Neural progenitor cell (in vitro differentiated cells): ENCODE measurements around the gene VAV3. TPM values are rescaled to one million over a fixed set of nuclear protein-coding genes. Genes with fewer than 3 reads are reported as not detected.

ENCODE experiments used
- DNase-seq: peaks from one replicate; pipeline ENCODE4 v3.0.0-alpha.2; 2016; ENCODE audit warnings: low spot score
- H2AFZ ChIP-seq: fragments of 200-600 bp; sonication (generic); replicated peaks from 2 replicates; pipeline ENCODE4 v1.6.1; 2016; ENCODE audit warnings: antibody characterized with exemption
- H3F3A ChIP-seq: fragments of 200-600 bp; sonication (generic); 2 replicates; pipeline ENCODE4 v1.6.1; 2016; ENCODE audit warnings: antibody characterized with exemption, low read depth
- H3K27ac ChIP-seq: fragments of 200-600 bp; sonication (generic); 2 replicates; pipeline ENCODE4 v1.5.1; 2016; ENCODE audit warnings: mild to moderate bottlenecking
- H3K27me3 ChIP-seq: fragments of 200-600 bp; sonication (generic); 2 replicates; pipeline ENCODE4 v1.6.1; 2016; ENCODE audit warnings: mild to moderate bottlenecking, moderate library complexity
- H3K36me3 ChIP-seq: fragments of 200-600 bp; sonication (generic); 2 replicates; pipeline ENCODE4 v1.5.1; 2016
- H3K4me1 ChIP-seq: fragments of 200-600 bp; sonication (generic); 2 replicates; pipeline ENCODE4 v1.6.1; 2016; ENCODE audit warnings: mixed run types
- H3K4me2 ChIP-seq: fragments of 200-600 bp; sonication (generic); 2 replicates; pipeline ENCODE4 v1.6.1; 2016
- H3K4me3 ChIP-seq: fragments of 200-600 bp; sonication (generic); 2 replicates; pipeline ENCODE4 v1.5.1; 2016
- H3K79me2 ChIP-seq: fragments of 200-600 bp; sonication (generic); 2 replicates; pipeline ENCODE4 v1.6.1; 2016; ENCODE audit warnings: low read depth
- H3K9ac ChIP-seq: fragments of 200-600 bp; sonication (generic); 2 replicates; pipeline ENCODE4 v1.6.1; 2016
- H3K9me3 ChIP-seq: fragments of 200-600 bp; sonication (generic); 2 replicates; pipeline ENCODE4 v1.5.1; 2016; ENCODE audit warnings: low read depth
- H4K20me1 ChIP-seq: fragments of 200-600 bp; sonication (generic); 2 replicates; pipeline ENCODE4 v1.6.1; 2016; ENCODE audit warnings: low read depth
- H3K27ac Mint-ChIP-seq: 3 replicates; pipeline ENCODE4 v1.8.0; 2021; ENCODE audit warnings: mixed read lengths
- H3K27me3 Mint-ChIP-seq: 2 replicates; pipeline ENCODE4 v1.8.0; 2022; ENCODE audit warnings: low read depth, mild to moderate bottlenecking, inconsistent platforms, moderate library complexity, mixed read lengths; ENCODE audit not compliant: insufficient read depth
- H3K36me3 Mint-ChIP-seq: 3 replicates; pipeline ENCODE4 v1.8.0; 2021; ENCODE audit warnings: mixed read lengths
- H3K4me1 Mint-ChIP-seq: 3 replicates; pipeline ENCODE4 v1.8.0; 2021; ENCODE audit warnings: mixed read lengths
- H3K4me3 Mint-ChIP-seq: 3 replicates; pipeline ENCODE4 v1.8.0; 2021; ENCODE audit warnings: mild to moderate bottlenecking, moderate library complexity, mixed read lengths
- H3K9me3 Mint-ChIP-seq: 3 replicates; pipeline ENCODE4 v1.8.0; 2020; ENCODE audit warnings: mixed read lengths
- CTCF ChIP-seq: fragments of 200-600 bp; sonication (generic); IDR thresholded peaks from 2 replicates; pipeline ENCODE4 v1.5.1; 2017; ENCODE audit warnings: antibody characterized with exemption, mild to moderate bottlenecking
- EZH2 ChIP-seq: fragments of 200-600 bp; sonication (generic); IDR thresholded peaks from 2 replicates; pipeline ENCODE4 v1.6.1; 2017; ENCODE audit warnings: antibody characterized with exemption, mild to moderate bottlenecking, moderate library complexity
- EZH2phosphoT487 ChIP-seq: fragments of 200-600 bp; sonication (generic); IDR thresholded peaks from 2 replicates; pipeline ENCODE4 v1.6.1; 2017; ENCODE audit warnings: antibody characterized with exemption
- total RNA-seq: library from RNA; depleted of rRNA; stranded (reverse); fragments of >200 nt; gene quantifications from 2 replicates; pipeline ENCODE4 v1.2.3, GENCODE V29; 2015; ENCODE audit warnings: low replicate concordance

Gene VAV3
- total RNA-seq, 1 donor from 2014 or later: 1.7 TPM

GRCh38 chr1:108010581-108010980, 45.6 kb upstream of the VAV3 start:
- no peaks in the 10 kb centered on the region for H3K9me3 Mint-ChIP-seq
- no peaks in the 10 kb centered on the region for H3K4me1 Mint-ChIP-seq
- Histone ChIP-seq H2AFZ (no peak overlapping the region), H3K36me3 (no peaks in the 10 kb centered on the region), H3K4me1 (no peaks in the 10 kb centered on the region), H3K79me2 (no peaks in the 10 kb centered on the region), H3K27me3 (no peaks in the 10 kb centered on the region), H3K4me3 (no peak overlapping the region), H4K20me1 (no peaks in the 10 kb centered on the region), H3K4me2 (no peak overlapping the region), H3F3A (no peaks in the 10 kb centered on the region), H3K27ac (no peak overlapping the region), H3K9me3 (no peaks in the 10 kb centered on the region), H3K9ac (no peak overlapping the region)
- no peak for DNase-seq
- no peaks in the 10 kb centered on the region for H3K27me3 Mint-ChIP-seq
- H3K36me3 Mint-ChIP-seq: no peaks in the 10 kb centered on the region
- H3K27ac Mint-ChIP-seq: no peak overlapping the region
- TF ChIP-seq EZH2 (no peak), EZH2phosphoT487 (no peak), CTCF (no peak)
- H3K4me3 Mint-ChIP-seq: no peak overlapping the region

- no peaks in the 10 kb centered on the region for H3K4me1 Mint-ChIP-seq
- no peak overlapping the region for H3K4me3 ChIP-seq
- H3K4me3 Mint-ChIP-seq: no peak overlapping the region
- H3K4me2 ChIP-seq: no peak overlapping the region
- H3K27me3 ChIP-seq: no peaks in the 10 kb centered on the region
- no peak overlapping the region for H2AFZ ChIP-seq
- no peaks in the 10 kb centered on the region for H3K79me2 ChIP-seq
- no peaks in the 10 kb centered on the region for H3K36me3 Mint-ChIP-seq
- H4K20me1 ChIP-seq: no peaks in the 10 kb centered on the region
- no peaks in the 10 kb centered on the region for H3K27me3 Mint-ChIP-seq
- H3K36me3 ChIP-seq: no peaks in the 10 kb centered on the region
- no peaks in the 10 kb centered on the region for H3F3A ChIP-seq
- H3K4me1 ChIP-seq: no peaks in the 10 kb centered on the region
- DNase-seq: no peak
- TF ChIP-seq CTCF (no peak), EZH2phosphoT487 (no peak), EZH2 (no peak)
- no peak overlapping the region for H3K9ac ChIP-seq
- H3K9me3 Mint-ChIP-seq: no peaks in the 10 kb centered on the region
- H3K27ac ChIP-seq: no peak overlapping the region
- no peak overlapping the region for H3K27ac Mint-ChIP-seq
- H3K9me3 ChIP-seq: no peaks in the 10 kb centered on the region
These were observed 44.7 kb upstream of the VAV3 start for GRCh38 chr1:108009603-108010195.

GRCh38 chr1:108007531-108007930, 42.6 kb upstream of the VAV3 start:
- H4K20me1 ChIP-seq: no peaks in the 10 kb centered on the region
- H3K4me2 ChIP-seq: no peak overlapping the region
- no peaks in the 10 kb centered on the region for H3K4me1 Mint-ChIP-seq
- no peaks in the 10 kb centered on the region for H3K36me3 Mint-ChIP-seq
- H2AFZ ChIP-seq: no peak overlapping the region
- no peak overlapping the region for H3K4me3 Mint-ChIP-seq
- H3F3A ChIP-seq: no peaks in the 10 kb centered on the region
- DNase-seq: no peak
- no peaks in the 10 kb centered on the region for H3K36me3 ChIP-seq
- H3K27me3 Mint-ChIP-seq: no peaks in the 10 kb centered on the region
- no peaks in the 10 kb centered on the region for H3K27me3 ChIP-seq
- no peak overlapping the region for H3K27ac Mint-ChIP-seq
- H3K9me3 Mint-ChIP-seq: no peaks in the 10 kb centered on the region
- H3K9me3 ChIP-seq: no peaks in the 10 kb centered on the region
- H3K4me3 ChIP-seq: no peak overlapping the region
- no peak overlapping the region for H3K9ac ChIP-seq
- no peak overlapping the region for H3K27ac ChIP-seq
- no peaks in the 10 kb centered on the region for H3K4me1 ChIP-seq
- no peaks in the 10 kb centered on the region for H3K79me2 ChIP-seq
- TF ChIP-seq EZH2: no peak
- no peak for TF ChIP-seq EZH2phosphoT487
- no peak for TF ChIP-seq CTCF
